ENCODE results near the gene EXD3.

The EXD3 gene

GRCh38 chr9:137319739-137320551, 103.0 kb downstream of the EXD3 start:
- TF ChIP-seq CTCF (IDR thresholded peaks at IDR 0.05; ENCODE audit: low read length, missing control alignments), result no peak
- H3K4me3 ChIP-seq (replicated peaks; ENCODE audit: low read depth, low read length), result no peak overlapping the region
- no peak for DNase-seq (ENCODE audit: low read depth)

GRCh38 chr9:137319011-137319738, 103.8 kb downstream of the EXD3 start:
- H3K4me3 ChIP-seq (replicated peaks; ENCODE audit: low read depth, low read length), result no peak overlapping the region

GRCh38 chr9:137318602-137319001, 104.4 kb downstream of the EXD3 start:
- no peak for TF ChIP-seq CTCF (IDR thresholded peaks at IDR 0.05; ENCODE audit: low read length, missing control alignments)
- H3K4me3 ChIP-seq (replicated peaks; ENCODE audit: low read depth, low read length), result no peak overlapping the region
- DNase-seq (ENCODE audit: low read depth), result no peak

More at GRCh38 chr9:137319011-137319738, 103.8 kb downstream of the EXD3 start:
- DNase-seq (ENCODE audit: low read depth), result no peak
- TF ChIP-seq CTCF (IDR thresholded peaks at IDR 0.05; ENCODE audit: low read length, missing control alignments), result no peak

- no peak for TF ChIP-seq CTCF (IDR thresholded peaks at IDR 0.05; ENCODE audit: low read length, missing control alignments)
- H3K4me3 ChIP-seq (replicated peaks; ENCODE audit: low read depth, low read length), result no peak overlapping the region
- no peak for DNase-seq (ENCODE audit: low read depth)
These were observed 105.0 kb downstream of the EXD3 start for GRCh38 chr9:137317718-137318511.

GRCh38 chr9:137317021-137317717, 105.8 kb downstream of the EXD3 start:
- H3K4me3 ChIP-seq (replicated peaks; ENCODE audit: low read depth, low read length), result no peak overlapping the region
- no peak for DNase-seq (ENCODE audit: low read depth)
- TF ChIP-seq CTCF (IDR thresholded peaks at IDR 0.05; ENCODE audit: low read length, missing control alignments), result no peak

Data from fibroblast of pulmonary artery (primary cell).